Prostate gland (tissue), 2 donors: ENCODE data around the gene RPA1. TPM values are rescaled to one million over a fixed set of nuclear protein-coding genes. Genes with fewer than 3 reads are reported as not detected.
"Not testable (repeated sequence)": the region's sequence is repeated elsewhere in the genome, so short reads cannot be mapped to it uniquely, and the experiment has no call there.

ENCODE experiments used
- DNase-seq: peaks from one replicate; pipeline ENCODE4 v3.0.0-alpha.2; 2019; ENCODE audit warnings: low spot score
- H3K27ac ChIP-seq, 2 donors: fragments of 200-600 bp; sonication (generic); 2 replicates each; pipeline ENCODE4 v1.5.1; 2017 to 2019
- H3K27me3 ChIP-seq: fragments of 200-600 bp; sonication (generic); replicated peaks from 2 replicates; pipeline ENCODE4 v1.5.1; 2019; ENCODE audit not compliant: insufficient read depth
- H3K36me3 ChIP-seq, 2 donors: fragments of 200-600 bp; sonication (generic); 1 replicate in 1 of 2; 2 replicates in 1 of 2; pipeline versions ENCODE4 v1.5.1 to v1.8.1; 2017 to 2019
- H3K4me1 ChIP-seq: fragments of 200-600 bp; sonication (generic); replicated peaks from 2 replicates; pipeline ENCODE4 v1.5.1; 2019
- H3K4me3 ChIP-seq, 2 donors: fragments of 200-600 bp; sonication (generic); 2 replicates each; pipeline ENCODE4 v1.5.1; 2017 to 2019
- H3K9me3 ChIP-seq: fragments of 200-600 bp; sonication (generic); 2 replicates; pipeline ENCODE4 v1.5.1; 2017
- CTCF ChIP-seq, 4 experiments: fragments of 200-600 bp in 2 of 4; fragments of 450-650 bp in 2 of 4; sonication (generic) in 2 of 4; IDR thresholded peaks; 1 replicate in 3 of 4; 2 replicates in 1 of 4; pipeline ENCODE4 v1.5.1; 2016 to 2019; ENCODE audit warnings: antibody characterized with exemption in 4 of 4, mild to moderate bottlenecking in 2 of 4, moderate library complexity in 2 of 4
- POLR2A ChIP-seq: fragments of 450-650 bp; IDR thresholded peaks from one replicate; pipeline ENCODE4 v1.6.1; 2016; ENCODE audit warnings: antibody characterized with exemption, mild to moderate bottlenecking
- POLR2AphosphoS5 ChIP-seq: sonication (generic); formaldehyde crosslinking; IDR thresholded peaks from one replicate; pipeline ENCODE4 v1.6.1; 2017; ENCODE audit warnings: antibody characterized with exemption
- WGBS: methylation state at CpG from one replicate; pipeline ENCODE4 v1.1.5; 2018; 5-methylcytosine and 5-hydroxymethylcytosine counted together
- intact Hi-C: fragments of 100-400 bp; cut with DNase I; formaldehyde crosslinking; loops from one replicate; pipeline ENCODE4 v1.14.2; 2022
- total RNA-seq, 2 donors: library from RNA; depleted of rRNA; stranded (reverse); fragments of >200 nt; gene quantifications; one replicate each; pipeline ENCODE4 v1.1.0, GENCODE V29; 2016

RPA1 gene
- total RNA-seq, 2 donors from 2014 or later: 33.0 to 34.0 TPM

- intact Hi-C loops: no loop called here
- WGBS: 74% methylated on average over 10 of the region's 10 CpGs
- Histone ChIP-seq H3K36me3 (peaks cover 15 to 35% of the 10 kb centered on the region in 2 donors), H3K27me3 (no peaks in the 10 kb centered on the region), H3K27ac (no peak overlapping the region), H3K4me1 (no peaks in the 10 kb centered on the region), H3K4me3 (no peak overlapping the region), H3K9me3 (no peaks in the 10 kb centered on the region)
- TF ChIP-seq CTCF (IDR thresholded peaks at IDR 0.05): peak in 3 of 4 experiments; percentile 31 to 56 (median 32)
- TF ChIP-seq POLR2AphosphoS5: no peak
- DNase-seq: no peak
Observed at GRCh38 chr17:1882836-1883235, 53.0 kb downstream of the RPA1 start.

- WGBS: 97% methylated on average over 16 of the region's 16 CpGs
- intact Hi-C loops: no loop called here
- H3K36me3 ChIP-seq: peaks cover 15 to 32% of the 10 kb centered on the region in 2 donors
Observed at GRCh38 chr17:1883536-1883935, 53.7 kb downstream of the RPA1 start.

GRCh38 chr17:1888741-1889140 lies 58.9 kb downstream of the RPA1 start:
- DNase-seq: no peak
- 92% methylated on average over 14 of the region's 14 CpGs for WGBS
- intact Hi-C loops: no loop called here
- H3K4me1 ChIP-seq: no peaks in the 10 kb centered on the region
- no peaks in the 10 kb centered on the region for H3K27me3 ChIP-seq
- H3K36me3 ChIP-seq: peaks cover 9 to 17% of the 10 kb centered on the region in 2 donors
- TF ChIP-seq CTCF (IDR thresholded peaks at IDR 0.05): no peak
- no peak for TF ChIP-seq POLR2A
- no peak for TF ChIP-seq POLR2AphosphoS5
- H3K27ac ChIP-seq: no peak overlapping the region
- no peak overlapping the region for H3K4me3 ChIP-seq
- H3K9me3 ChIP-seq: no peaks in the 10 kb centered on the region

More at GRCh38 chr17:1883536-1883935, 53.7 kb downstream of the RPA1 start:
- no peak for TF ChIP-seq POLR2AphosphoS5
- no peak for TF ChIP-seq CTCF (IDR thresholded peaks at IDR 0.05)
- TF ChIP-seq POLR2A: no peak
- Histone ChIP-seq H3K4me3 (no peak overlapping the region), H3K4me1 (no peaks in the 10 kb centered on the region), H3K27me3 (no peaks in the 10 kb centered on the region), H3K9me3 (no peaks in the 10 kb centered on the region), H3K27ac (no peak overlapping the region)
- DNase-seq: no peak

GRCh38 chr17:1890758-1891450 lies 61.1 kb downstream of the RPA1 start:
- H3K36me3 ChIP-seq: peaks cover 0 to 15% of the 10 kb centered on the region in 2 donors
- H3K9me3 ChIP-seq: no peaks in the 10 kb centered on the region
- no peaks in the 10 kb centered on the region for H3K27me3 ChIP-seq
- no peak overlapping the region for H3K4me3 ChIP-seq
- no peaks in the 10 kb centered on the region for H3K4me1 ChIP-seq
- 82% methylated on average over 15 of the region's 15 CpGs for WGBS
- TF ChIP-seq POLR2A (no peak), POLR2AphosphoS5 (no peak), CTCF (IDR thresholded peaks at IDR 0.05) (no peak)
- no peak overlapping the region for H3K27ac ChIP-seq
- intact Hi-C loops: no loop called here
- no peak for DNase-seq

GRCh38 chr17:1894753-1895339 lies 65.0 kb downstream of the RPA1 start:
- peaks cover 0 to 4% of the 10 kb centered on the region in 2 donors for H3K36me3 ChIP-seq
- H3K4me3 ChIP-seq: no peak overlapping the region

GRCh38 chr17:1895479-1895878 lies 65.7 kb downstream of the RPA1 start:
- intact Hi-C loops, H3K4me1 ChIP-seq, DNase-seq, H3K36me3 ChIP-seq, H3K27ac ChIP-seq, H3K9me3 ChIP-seq, H3K4me3 ChIP-seq, H3K27me3 ChIP-seq: not testable (repeated sequence)
- 94% methylated on average over 11 of the region's 11 CpGs for WGBS

More at GRCh38 chr17:1894753-1895339, 65.0 kb downstream of the RPA1 start:
- no peak for TF ChIP-seq POLR2A
- no peak for TF ChIP-seq POLR2AphosphoS5
- no peak for TF ChIP-seq CTCF (IDR thresholded peaks at IDR 0.05)
- no peaks in the 10 kb centered on the region for H3K4me1 ChIP-seq
- H3K9me3 ChIP-seq: no peaks in the 10 kb centered on the region
- intact Hi-C loops: no loop called here
- H3K27ac ChIP-seq: no peak overlapping the region
- DNase-seq: no peak
- H3K27me3 ChIP-seq: no peaks in the 10 kb centered on the region
- 93% methylated on average over 7 of the region's 7 CpGs for WGBS
